Upper lobe of left lung (tissue), 4 donors: ENCODE results near the gene ERCC6.
A peak's percentile ranks its signal among the peaks of the same experiment; 100 is the strongest.

Experiments used
- POLR2A ChIP-seq, 4 donors: fragments of 450-650 bp; IDR thresholded peaks; one replicate each; pipeline ENCODE4 v1.5.1; 2016 to 2017; ENCODE audit warnings: antibody characterized with exemption in 4 of 4, mild to moderate bottlenecking in 2 of 4
- POLR2AphosphoS5 ChIP-seq, 2 donors: sonication (generic); formaldehyde crosslinking; IDR thresholded peaks; one replicate each; pipeline ENCODE4 v1.5.1; 2017; ENCODE audit warnings: antibody characterized with exemption in 2 of 2
- TF ChIP-seq, protein P1 (sequence below), 6 experiments: fragments of 450-650 bp in 4 of 6; fragments of 200-600 bp in 2 of 6; sonication (generic) in 2 of 6; IDR thresholded peaks; one replicate each; pipeline ENCODE4 v1.5.1; 2016 to 2019; ENCODE audit warnings: antibody characterized with exemption in 6 of 6

- TF ChIP-seq, protein P1, sequence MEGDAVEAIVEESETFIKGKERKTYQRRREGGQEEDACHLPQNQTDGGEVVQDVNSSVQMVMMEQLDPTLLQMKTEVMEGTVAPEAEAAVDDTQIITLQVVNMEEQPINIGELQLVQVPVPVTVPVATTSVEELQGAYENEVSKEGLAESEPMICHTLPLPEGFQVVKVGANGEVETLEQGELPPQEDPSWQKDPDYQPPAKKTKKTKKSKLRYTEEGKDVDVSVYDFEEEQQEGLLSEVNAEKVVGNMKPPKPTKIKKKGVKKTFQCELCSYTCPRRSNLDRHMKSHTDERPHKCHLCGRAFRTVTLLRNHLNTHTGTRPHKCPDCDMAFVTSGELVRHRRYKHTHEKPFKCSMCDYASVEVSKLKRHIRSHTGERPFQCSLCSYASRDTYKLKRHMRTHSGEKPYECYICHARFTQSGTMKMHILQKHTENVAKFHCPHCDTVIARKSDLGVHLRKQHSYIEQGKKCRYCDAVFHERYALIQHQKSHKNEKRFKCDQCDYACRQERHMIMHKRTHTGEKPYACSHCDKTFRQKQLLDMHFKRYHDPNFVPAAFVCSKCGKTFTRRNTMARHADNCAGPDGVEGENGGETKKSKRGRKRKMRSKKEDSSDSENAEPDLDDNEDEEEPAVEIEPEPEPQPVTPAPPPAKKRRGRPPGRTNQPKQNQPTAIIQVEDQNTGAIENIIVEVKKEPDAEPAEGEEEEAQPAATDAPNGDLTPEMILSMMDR (IDR thresholded peaks at IDR 0.05) = peak in 3 of 6 experiments; percentile 12 to 39 (median 38)
- peak; percentile 69 to 88 for TF ChIP-seq POLR2AphosphoS5 (IDR thresholded peaks at IDR 0.05)
- TF ChIP-seq POLR2A (IDR thresholded peaks at IDR 0.05) = peak in 3 of 4 donors; percentile 85 to 89 (median 88)
These were observed at the start of gene ERCC6 for GRCh38 chr10:49538381-49539319.
